Daoy (cell line): ENCODE results near the gene ZNF831. TPM values are rescaled to one million over a fixed set of nuclear protein-coding genes. Genes with fewer than 3 reads are reported as not detected.

ENCODE experiments used
- DNase-seq: peaks from one replicate; pipeline ENCODE4 v3.0.0-alpha.2; 2015; ENCODE audit warnings: low read depth
- total RNA-seq: library from RNA; depleted of rRNA; stranded (reverse); fragments of >200 nt; shearing (Covaris generic); gene quantifications from 2 replicates; pipeline ENCODE4 v1.2.3, GENCODE V29; 2014; rRNA removed

Gene ZNF831
- total RNA-seq, 1 experiment from 2014 or later: not detected

GRCh38 chr20:59305908-59306655 lies 142.5 kb downstream of the ZNF831 start:
- DNase-seq: no peak

DNA sequence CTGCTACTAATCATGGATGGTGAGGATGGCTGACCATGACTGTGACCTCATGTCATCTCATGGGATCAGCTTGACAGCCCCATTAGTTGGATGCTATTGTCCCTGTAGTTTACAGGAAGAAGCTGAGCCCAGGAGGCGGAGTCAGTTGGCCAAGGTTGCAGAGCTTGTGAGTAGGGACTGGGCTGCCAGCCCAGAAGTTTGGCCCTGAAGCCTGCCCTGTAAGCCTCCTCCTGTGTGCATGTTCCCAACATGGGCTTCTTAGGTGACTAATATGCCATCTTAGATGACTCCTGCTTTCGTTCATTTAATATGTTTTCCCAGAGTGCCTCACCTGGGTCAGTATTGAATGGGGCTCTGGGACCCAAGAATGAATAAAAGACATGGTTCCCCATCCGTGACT lies 143.6 kb downstream of the ZNF831 start:
- DNase-seq: no peak

Other genes starting within 250 kb of the ZNF831 start
- gene NELFCD, start 182.6 kb upstream of the ZNF831 start, total RNA-seq: 33.6 and 40.3 TPM in 2 replicates
- gene CTSZ, start 156.6 kb upstream of the ZNF831 start, total RNA-seq: 82.4 and 127 TPM in 2 replicates
- not detected in 2 replicates for gene TUBB1, start 144.4 kb upstream of the ZNF831 start, total RNA-seq
- gene ATP5F1E, start 131.5 kb upstream of the ZNF831 start, total RNA-seq: 26.1 and 44.4 TPM in 2 replicates
- 85.1 and 128 TPM in 2 replicates for gene PRELID3B, start 121.0 kb upstream of the ZNF831 start, total RNA-seq
- not detected in 2 replicates for gene EDN3, start 136.8 kb downstream of the ZNF831 start, total RNA-seq